AG04449 (cell line): ENCODE data around the gene KRTAP10-7.
"Not testable (repeated sequence)": the region's sequence is repeated elsewhere in the genome, so short reads cannot be mapped to it uniquely, and the experiment has no call there.

Experiments used
- CTCF ChIA-PET: fragments of 350-600 bp; formaldehyde crosslinking; extraction: SDS; loops from one replicate; lab custom pipeline; 2021; ENCODE audit warnings: antibody characterized with exemption; lab: Yijun Ruan, JAX
- POLR2A ChIA-PET: fragments of 400-600, 350-600 bp; formaldehyde crosslinking; extraction: SDS; loops from one replicate; lab custom pipeline; 2020; ENCODE audit warnings: antibody characterized with exemption, inconsistent platforms; lab: Yijun Ruan, JAX
- DNase-seq: peaks from one replicate; pipeline ENCODE4 v3.0.0-alpha.2; 2010; ENCODE audit warnings: low read depth, low spot score
- H3K4me3 ChIP-seq: 2 replicates; pipeline ENCODE4 v1.5.1; 2011; ENCODE audit warnings: low read depth, mild to moderate bottlenecking, control low read depth, low read length
- TF ChIP-seq, protein P1 (sequence below): IDR thresholded peaks from one replicate; pipeline ENCODE4 v1.5.1; 2011; ENCODE audit warnings: mild to moderate bottlenecking, moderate library complexity, low read length, control low read depth, inconsistent platforms; ENCODE audit not compliant: insufficient read depth; ENCODE audit errors: missing control alignments

KRTAP10-7 gene, protein sequence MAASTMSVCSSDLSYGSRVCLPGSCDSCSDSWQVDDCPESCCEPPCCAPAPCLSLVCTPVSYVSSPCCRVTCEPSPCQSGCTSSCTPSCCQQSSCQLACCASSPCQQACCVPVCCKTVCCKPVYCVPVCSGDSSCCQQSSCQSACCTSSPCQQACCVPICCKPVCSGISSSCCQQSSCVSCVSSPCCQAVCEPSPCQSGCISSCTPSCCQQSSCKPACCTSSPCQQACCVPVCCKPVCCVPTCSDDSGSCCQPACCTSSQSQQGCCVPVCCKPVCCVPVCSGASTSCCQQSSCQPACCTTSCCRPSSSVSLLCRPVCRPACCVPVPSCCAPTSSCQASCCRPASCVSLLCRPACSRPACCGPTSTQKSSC

DNA sequence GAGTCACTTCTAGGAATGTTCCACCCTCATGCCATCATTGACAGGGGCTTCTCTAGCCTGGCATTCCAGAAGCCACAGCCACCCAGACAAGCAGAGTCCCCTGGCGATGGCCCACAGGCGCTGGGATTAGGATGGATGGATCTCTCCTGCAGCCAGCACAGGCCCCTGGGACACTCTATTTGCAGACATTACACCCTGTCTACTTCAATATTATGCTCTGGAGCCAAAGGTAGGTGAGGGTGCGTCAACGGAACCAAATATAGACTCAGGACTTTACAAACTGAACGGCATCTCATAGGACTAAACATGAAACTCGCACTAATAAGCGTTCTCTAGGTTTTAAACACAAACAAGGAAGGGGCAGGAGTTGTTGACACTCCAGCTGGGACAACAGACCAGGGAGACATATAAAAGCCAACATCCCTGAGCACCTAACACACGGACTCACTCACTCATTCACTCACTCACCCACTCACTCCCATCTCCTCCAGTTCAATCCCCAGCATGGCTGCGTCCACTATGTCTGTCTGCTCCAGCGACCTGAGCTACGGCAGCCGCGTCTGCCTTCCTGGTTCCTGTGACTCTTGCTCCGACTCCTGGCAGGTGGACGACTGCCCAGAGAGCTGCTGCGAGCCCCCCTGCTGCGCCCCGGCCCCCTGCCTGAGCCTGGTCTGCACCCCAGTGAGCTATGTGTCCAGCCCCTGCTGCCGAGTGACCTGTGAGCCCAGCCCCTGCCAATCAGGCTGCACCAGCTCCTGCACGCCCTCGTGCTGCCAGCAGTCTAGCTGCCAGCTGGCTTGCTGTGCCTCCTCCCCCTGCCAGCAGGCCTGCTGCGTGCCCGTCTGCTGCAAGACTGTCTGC is at the start of gene KRTAP10-7:
KRTAP10-7 (plus strand) TSS at position 480 of the 861 bp plus-strand sequence; CDS start at position 505, 25 bp downstream.
- POLR2A ChIA-PET, H3K4me3 ChIP-seq, DNase-seq, CTCF ChIA-PET: not testable (repeated sequence)

DNA sequence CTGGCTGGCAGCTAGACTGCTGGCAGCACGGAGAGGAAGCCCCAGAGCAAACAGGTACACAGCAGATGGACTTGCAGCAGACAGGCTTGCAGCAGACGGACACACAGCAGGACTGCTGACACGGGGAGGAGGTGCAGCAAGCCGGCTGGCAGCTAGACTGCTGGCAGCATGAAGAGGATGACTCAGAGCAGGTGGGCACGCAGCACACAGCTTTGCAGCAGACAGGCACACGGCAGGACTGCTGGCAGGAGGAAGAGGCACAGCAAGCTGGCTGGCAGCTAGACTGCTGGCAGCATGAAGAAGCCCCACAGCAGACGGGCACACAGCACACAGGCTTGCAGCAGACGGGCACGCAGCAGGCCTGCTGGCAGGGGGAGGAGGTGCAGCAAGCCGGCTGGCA is 49.6 kb upstream of the KRTAP10-7 start:
- POLR2A ChIA-PET: no interaction called here
- TF ChIP-seq, protein P1, sequence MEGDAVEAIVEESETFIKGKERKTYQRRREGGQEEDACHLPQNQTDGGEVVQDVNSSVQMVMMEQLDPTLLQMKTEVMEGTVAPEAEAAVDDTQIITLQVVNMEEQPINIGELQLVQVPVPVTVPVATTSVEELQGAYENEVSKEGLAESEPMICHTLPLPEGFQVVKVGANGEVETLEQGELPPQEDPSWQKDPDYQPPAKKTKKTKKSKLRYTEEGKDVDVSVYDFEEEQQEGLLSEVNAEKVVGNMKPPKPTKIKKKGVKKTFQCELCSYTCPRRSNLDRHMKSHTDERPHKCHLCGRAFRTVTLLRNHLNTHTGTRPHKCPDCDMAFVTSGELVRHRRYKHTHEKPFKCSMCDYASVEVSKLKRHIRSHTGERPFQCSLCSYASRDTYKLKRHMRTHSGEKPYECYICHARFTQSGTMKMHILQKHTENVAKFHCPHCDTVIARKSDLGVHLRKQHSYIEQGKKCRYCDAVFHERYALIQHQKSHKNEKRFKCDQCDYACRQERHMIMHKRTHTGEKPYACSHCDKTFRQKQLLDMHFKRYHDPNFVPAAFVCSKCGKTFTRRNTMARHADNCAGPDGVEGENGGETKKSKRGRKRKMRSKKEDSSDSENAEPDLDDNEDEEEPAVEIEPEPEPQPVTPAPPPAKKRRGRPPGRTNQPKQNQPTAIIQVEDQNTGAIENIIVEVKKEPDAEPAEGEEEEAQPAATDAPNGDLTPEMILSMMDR: no peak
- DNase-seq: no peak
- no peak overlapping the region for H3K4me3 ChIP-seq
- CTCF ChIA-PET: no interaction called here

DNA sequence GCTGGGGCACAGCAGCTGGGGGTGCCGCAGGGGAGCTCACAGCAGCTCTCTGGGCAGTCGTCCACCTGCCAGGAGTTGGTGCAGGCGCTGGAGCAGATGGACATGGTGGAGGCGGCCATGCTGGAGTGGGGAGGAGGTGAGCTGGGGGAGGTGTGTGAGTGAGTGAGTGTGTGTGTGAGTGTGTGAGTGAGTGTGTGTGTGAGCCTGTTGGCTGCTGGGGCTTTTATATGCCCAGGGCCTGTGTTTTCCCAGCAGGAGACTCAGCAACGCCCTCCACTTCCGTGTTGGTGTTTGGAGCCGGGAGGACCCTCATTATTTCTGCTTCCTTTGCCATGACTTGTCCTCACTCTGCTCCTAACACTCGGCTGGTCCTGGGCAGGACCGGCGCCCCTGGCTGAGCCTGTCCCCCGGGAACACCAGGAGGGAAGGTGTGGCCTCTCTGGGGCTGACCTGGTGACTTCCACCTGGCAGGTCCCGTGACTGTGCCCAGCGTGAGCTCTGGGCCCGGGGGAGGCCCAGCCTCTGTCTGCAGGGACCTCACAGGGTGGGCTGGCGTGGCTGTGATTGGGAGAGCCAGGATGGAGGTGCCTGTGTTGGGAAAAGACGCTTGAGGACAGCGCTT is 48.9 kb upstream of the KRTAP10-7 start, which contains the start of gene KRTAP10-2:
KRTAP10-2 (minus strand) TSS at position 166 of the 622 bp plus-strand sequence; CDS start at position 119, 47 bp downstream.
- no peak for DNase-seq
- CTCF ChIA-PET: no interaction called here
- TF ChIP-seq, protein P1: no peak
- H3K4me3 ChIP-seq: no peak within 1 kb of the TSS
- POLR2A ChIA-PET: no interaction called here

DNA sequence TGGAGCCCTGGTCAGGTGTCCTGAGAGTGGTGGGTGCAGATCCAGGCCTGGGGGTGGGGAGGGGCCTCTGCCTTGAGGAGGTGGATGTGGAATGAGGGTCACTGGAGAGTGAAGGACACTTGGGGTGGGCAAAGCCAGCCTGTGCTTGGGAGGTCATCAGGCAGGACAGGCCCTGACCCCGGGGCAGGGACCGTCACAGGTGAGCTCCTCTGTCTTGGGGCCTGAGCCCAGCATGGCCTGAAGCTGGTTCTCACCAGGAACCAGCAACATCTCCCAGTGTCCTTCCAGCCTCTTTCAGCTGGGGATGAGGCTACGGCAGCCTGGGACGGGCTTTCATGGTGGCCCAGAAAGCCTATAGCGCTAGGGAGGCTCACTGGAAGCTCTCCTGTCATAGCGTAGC is 48.3 kb upstream of the KRTAP10-7 start:
- POLR2A ChIA-PET: no interaction called here
- no peak overlapping the region for H3K4me3 ChIP-seq
- TF ChIP-seq, protein P1: no peak
- no peak for DNase-seq
- CTCF ChIA-PET: no interaction called here

DNA sequence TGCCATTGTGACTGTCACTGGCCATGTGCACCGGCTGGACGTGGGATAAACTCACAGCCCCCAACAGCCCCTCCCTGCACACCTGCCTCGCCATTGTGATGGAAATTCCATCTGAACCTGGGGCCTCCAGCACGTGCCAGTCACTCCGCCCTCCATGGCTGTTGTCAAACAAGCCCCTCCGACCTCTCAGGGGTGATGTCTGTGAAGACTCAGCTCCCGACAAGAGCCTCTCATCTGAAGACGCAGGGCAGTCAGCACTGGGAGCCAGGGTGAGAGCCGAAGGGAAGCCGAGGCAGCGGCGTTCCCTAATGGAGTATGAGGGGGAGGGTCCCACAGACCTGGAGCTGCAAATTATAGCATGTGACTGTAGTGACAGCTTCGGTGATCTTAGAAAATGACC is 47.7 kb upstream of the KRTAP10-7 start:
- no peak overlapping the region for H3K4me3 ChIP-seq
- TF ChIP-seq, protein P1: no peak
- POLR2A ChIA-PET: no interaction called here
- DNase-seq: no peak
- CTCF ChIA-PET: interaction anchor here (1.0 kb wide), 1 partner anchor 241 kb away, joined by 3 read pairs; no protein-coding TSS in a partner anchor

DNA sequence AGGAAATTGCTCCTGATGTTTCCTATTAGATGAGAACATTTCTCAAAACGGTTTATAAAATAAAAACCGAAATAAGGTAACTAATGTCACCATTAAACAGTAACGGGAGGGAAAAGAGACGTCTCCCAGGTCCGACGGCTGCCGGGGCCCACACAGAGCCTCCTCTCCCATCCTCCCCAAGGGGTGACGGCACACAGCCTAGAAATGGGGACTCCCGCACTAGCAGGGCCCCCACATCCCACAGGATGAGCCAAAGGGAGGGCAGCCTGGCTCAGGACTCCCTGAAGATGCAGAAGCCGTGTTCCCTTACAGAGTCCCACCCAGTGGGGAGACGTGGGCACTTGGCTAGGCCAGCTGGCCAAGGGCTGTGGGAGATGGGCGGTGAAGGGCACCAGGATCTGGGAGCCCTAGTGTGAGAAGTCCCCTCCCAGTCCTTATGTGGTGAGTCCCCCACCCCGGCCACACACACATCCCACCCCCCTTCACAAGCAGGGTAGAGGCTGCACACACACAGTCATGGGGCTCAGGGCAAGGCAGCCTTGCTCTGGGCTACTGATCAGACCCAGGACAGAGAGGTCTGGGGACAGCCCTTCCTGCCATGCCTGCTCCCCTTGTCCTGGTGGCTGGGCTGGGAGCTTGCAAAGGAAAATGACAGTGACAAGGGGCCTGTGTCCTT is 45.1 kb upstream of the KRTAP10-7 start:
- ChIA-PET POLR2A (no interaction called here), CTCF (no interaction called here)
- no peak overlapping the region for H3K4me3 ChIP-seq
- TF ChIP-seq, protein P1: no peak
- DNase-seq: no peak
